Astrocyte (in vitro differentiated cells and primary cell): Measurements from ENCODE around the gene DNER. TPM values are rescaled to one million over a fixed set of nuclear protein-coding genes. Genes with fewer than 3 reads are reported as not detected.
A peak's percentile ranks its signal among the peaks of the same experiment; 100 is the strongest.

Source experiments
- DNase-seq: peaks from one replicate; pipeline ENCODE4 v3.0.0-alpha.2; 2010; ENCODE audit warnings: low read depth
- FAIRE-seq: peaks from 2 replicates; lab custom pipeline; 2011; peaks lifted over from hg19 to GRCh38; lab: Jason Lieb, UNC
- H2AFZ ChIP-seq: 2 replicates; pipeline ENCODE4 v1.6.0; 2012; ENCODE audit warnings: low read depth, low read length, inconsistent platforms
- H3K27ac ChIP-seq: 2 replicates; pipeline ENCODE4 v1.5.1; 2011; ENCODE audit warnings: low read depth, low read length, inconsistent platforms
- H3K27me3 ChIP-seq: 2 replicates; pipeline ENCODE4 v1.6.0; 2011; ENCODE audit warnings: low read length, inconsistent platforms; ENCODE audit not compliant: insufficient read depth
- H3K36me3 ChIP-seq: 2 replicates; pipeline ENCODE4 v1.5.1; 2011; ENCODE audit warnings: low read length, inconsistent platforms; ENCODE audit not compliant: insufficient read depth
- H3K4me1 ChIP-seq: 2 replicates; pipeline ENCODE4 v1.5.1; 2011; ENCODE audit warnings: low read length, inconsistent platforms; ENCODE audit not compliant: insufficient read depth
- H3K4me2 ChIP-seq: 2 replicates; pipeline ENCODE4 v1.6.0; 2012; ENCODE audit warnings: low read length, inconsistent platforms
- H3K4me3 ChIP-seq: 2 replicates; pipeline ENCODE4 v1.5.1; 2011; ENCODE audit warnings: low read depth, mild to moderate bottlenecking, low read length, inconsistent platforms; ENCODE audit not compliant: insufficient read depth
- H3K79me2 ChIP-seq: 2 replicates; pipeline ENCODE4 v1.6.0; 2012; ENCODE audit warnings: mild to moderate bottlenecking, low read length, inconsistent platforms; ENCODE audit not compliant: insufficient read depth
- H3K9ac ChIP-seq: 2 replicates; pipeline ENCODE4 v1.6.0; 2012; ENCODE audit warnings: mild to moderate bottlenecking, low read length, inconsistent platforms
- H3K9me3 ChIP-seq: 2 replicates; pipeline ENCODE4 v1.5.1; 2012; ENCODE audit warnings: low read depth, mild to moderate bottlenecking, low read length, inconsistent platforms; ENCODE audit not compliant: insufficient read depth
- H4K20me1 ChIP-seq: 2 replicates; pipeline ENCODE4 v1.6.0; 2012; ENCODE audit warnings: low read length, inconsistent platforms; ENCODE audit not compliant: insufficient read depth
- H3K27ac Mint-ChIP-seq: one replicate; pipeline ENCODE4 v1.8.0; 2021; ENCODE audit warnings: mild to moderate bottlenecking, mixed read lengths; ENCODE audit not compliant: unreplicated experiment
- H3K27me3 Mint-ChIP-seq: one replicate; pipeline ENCODE4 v1.8.0; 2021; ENCODE audit warnings: low read depth, mixed read lengths; ENCODE audit not compliant: unreplicated experiment
- H3K36me3 Mint-ChIP-seq: one replicate; pipeline ENCODE4 v1.8.0; 2021; ENCODE audit warnings: low read depth, mixed read lengths; ENCODE audit not compliant: unreplicated experiment
- H3K4me1 Mint-ChIP-seq: one replicate; pipeline ENCODE4 v1.8.0; 2021; ENCODE audit warnings: low read depth, mixed read lengths; ENCODE audit not compliant: unreplicated experiment
- H3K4me3 Mint-ChIP-seq: one replicate; pipeline ENCODE4 v1.8.0; 2021; ENCODE audit warnings: mild to moderate bottlenecking, moderate library complexity, mixed read lengths; ENCODE audit not compliant: unreplicated experiment
- H3K9me3 Mint-ChIP-seq: one replicate; pipeline ENCODE4 v1.8.0; 2021; ENCODE audit warnings: mild to moderate bottlenecking, mixed read lengths; ENCODE audit not compliant: unreplicated experiment
- CTCF ChIP-seq: IDR thresholded peaks from 2 replicates; pipeline ENCODE4 v1.5.1; 2011; ENCODE audit warnings: low read depth, mild to moderate bottlenecking, inconsistent platforms, low read length, moderate library complexity; ENCODE audit not compliant: insufficient read depth
- EZH2 ChIP-seq: IDR thresholded peaks from 2 replicates; pipeline ENCODE4 v1.6.1; 2012; ENCODE audit warnings: mild to moderate bottlenecking, low read length, inconsistent platforms; ENCODE audit not compliant: insufficient read depth
- total RNA-seq: library from RNA; stranded (reverse); gene quantifications from 2 replicates; pipeline ENCODE4 v1.2.1, GENCODE V29; 2021

The DNER gene
- total RNA-seq, 1 donor from 2014 or later = 1.0 TPM

- no peak overlapping the region for H3K27ac ChIP-seq
- Mint-ChIP-seq H3K4me3 (no peak overlapping the region), H3K36me3 (no peaks in the 10 kb centered on the region), H3K4me1 (peaks cover 12% of the 10 kb centered on the region), H3K27me3 (peaks cover 3% of the 10 kb centered on the region), H3K9me3 (peaks cover 4% of the 10 kb centered on the region), H3K27ac (no peak overlapping the region)
- no peaks in the 10 kb centered on the region for H3K4me1 ChIP-seq
- FAIRE-seq (no peak), DNase-seq (peak; percentile 24)
- H3K9me3 ChIP-seq = no peaks in the 10 kb centered on the region
- no peaks in the 10 kb centered on the region for H4K20me1 ChIP-seq
- no peaks in the 10 kb centered on the region for H3K36me3 ChIP-seq
- no peaks in the 10 kb centered on the region for H3K27me3 ChIP-seq
- no peak overlapping the region for H3K9ac ChIP-seq
- no peak overlapping the region for H3K4me3 ChIP-seq
- no peak overlapping the region for H3K4me2 ChIP-seq
- no peak overlapping the region for H2AFZ ChIP-seq
- TF ChIP-seq CTCF (no peak), EZH2 (no peak)
- H3K79me2 ChIP-seq = no peaks in the 10 kb centered on the region
These were observed 366.2 kb downstream of the DNER start for GRCh38 chr2:229348128-229348527.

GRCh38 chr2:229346816-229347540, 367.4 kb downstream of the DNER start:
- TF ChIP-seq CTCF (no peak), EZH2 (no peak)
- H3K27me3 ChIP-seq = no peaks in the 10 kb centered on the region

GRCh38 chr2:229344955-229345354, 369.4 kb downstream of the DNER start:
- Histone ChIP-seq H3K4me1 (no peaks in the 10 kb centered on the region), H3K4me2 (no peak overlapping the region), H3K79me2 (no peaks in the 10 kb centered on the region), H3K36me3 (no peaks in the 10 kb centered on the region), H3K9ac (no peak overlapping the region), H3K27ac (no peak overlapping the region), H3K4me3 (no peak overlapping the region), H2AFZ (no peak overlapping the region), H3K27me3 (no peaks in the 10 kb centered on the region), H4K20me1 (no peaks in the 10 kb centered on the region), H3K9me3 (no peaks in the 10 kb centered on the region)
- DNase-seq (no peak), FAIRE-seq (no peak)
- Mint-ChIP-seq H3K27me3 (peaks cover 6% of the 10 kb centered on the region), H3K27ac (no peak overlapping the region), H3K4me3 (no peak overlapping the region), H3K36me3 (no peaks in the 10 kb centered on the region), H3K9me3 (peaks cover 6% of the 10 kb centered on the region), H3K4me1 (peaks cover 17% of the 10 kb centered on the region)
- TF ChIP-seq CTCF (no peak), EZH2 (no peak)

More at GRCh38 chr2:229346816-229347540, 367.4 kb downstream of the DNER start:
- no peaks in the 10 kb centered on the region for H3K4me1 ChIP-seq
- H3K9ac ChIP-seq = no peak overlapping the region
- H2AFZ ChIP-seq = no peak overlapping the region
- no peaks in the 10 kb centered on the region for H3K36me3 ChIP-seq
- no peaks in the 10 kb centered on the region for H4K20me1 ChIP-seq
- H3K27ac ChIP-seq = no peak overlapping the region
- H3K79me2 ChIP-seq = no peaks in the 10 kb centered on the region
- DNase-seq (peak; percentile 57), FAIRE-seq (no peak)
- H3K9me3 ChIP-seq = no peaks in the 10 kb centered on the region
- no peak overlapping the region for H3K4me2 ChIP-seq
- no peak overlapping the region for H3K4me3 Mint-ChIP-seq
- H3K36me3 Mint-ChIP-seq = no peaks in the 10 kb centered on the region
- H3K4me3 ChIP-seq = no peak overlapping the region
- H3K27me3 Mint-ChIP-seq = peaks cover 6% of the 10 kb centered on the region
- H3K4me1 Mint-ChIP-seq = peaks cover 12% of the 10 kb centered on the region
- H3K9me3 Mint-ChIP-seq = peaks cover 4% of the 10 kb centered on the region
- no peak overlapping the region for H3K27ac Mint-ChIP-seq
